SK-N-SH treated with all-trans-retinoic acid at 6 μM for 48 hours (cell line): Measurements from ENCODE around the gene SLC13A5.

Experiments
- ATAC-seq: fragments of 200-7000 bp; cut with Tn5 transposase; 3 replicates; pipeline ENCODE4 v1.9.1; 2020; ENCODE audit warnings: mild to moderate bottlenecking, moderate library complexity
- ARNTL ChIP-seq: fragments of 450-650 bp; formaldehyde crosslinking; IDR thresholded peaks from 2 replicates; pipeline ENCODE4 v1.5.0; 2020; ENCODE audit warnings: low read depth, mild to moderate bottlenecking, moderate library complexity, borderline replicate concordance
- BACH2 ChIP-seq: fragments of 250-450 bp; sonication (Bioruptor Pico); IDR thresholded peaks from 2 replicates; pipeline ENCODE4 v1.9.0; 2021; ENCODE audit warnings: mild to moderate bottlenecking, borderline replicate concordance
- CSDC2 ChIP-seq: fragments of 250-450 bp; sonication (Bioruptor Pico); IDR thresholded peaks from 2 replicates; pipeline ENCODE4 v1.5.0; 2020; ENCODE audit warnings: mild to moderate bottlenecking, moderate library complexity
- GLIS3 ChIP-seq: fragments of 250-450 bp; sonication (Bioruptor Pico); IDR thresholded peaks from 2 replicates; pipeline ENCODE4 v1.5.0; 2020; ENCODE audit warnings: mild to moderate bottlenecking, moderate library complexity
- ISL1 ChIP-seq: fragments of 250-450 bp; sonication (Bioruptor Pico); IDR thresholded peaks from 2 replicates; pipeline ENCODE4 v2.1.2; 2022; ENCODE audit warnings: mild to moderate bottlenecking, moderate library complexity
- OSR1 ChIP-seq: fragments of 250-450 bp; sonication (Bioruptor Pico); IDR thresholded peaks from 2 replicates; pipeline ENCODE4 v1.8.0; 2022; ENCODE audit warnings: moderate library complexity, mild to moderate bottlenecking, inconsistent platforms
- PPARA ChIP-seq: fragments of 250-450 bp; sonication (Bioruptor Pico); IDR thresholded peaks from 2 replicates; pipeline ENCODE4 v1.5.0; 2020; ENCODE audit warnings: mild to moderate bottlenecking, borderline replicate concordance
- RARB ChIP-seq: fragments of 250-450 bp; sonication (Bioruptor Pico); IDR thresholded peaks from 2 replicates; pipeline ENCODE4 v1.8.0; 2021; ENCODE audit warnings: mild to moderate bottlenecking, moderate library complexity
- SNAI2 ChIP-seq: fragments of 250-450 bp; sonication (Bioruptor Pico); IDR thresholded peaks from 2 replicates; pipeline ENCODE4 v1.5.0; 2020; ENCODE audit warnings: mild to moderate bottlenecking, moderate library complexity
- TCF4 ChIP-seq: fragments of 250-450 bp; sonication (Bioruptor Pico); IDR thresholded peaks from 2 replicates; pipeline ENCODE4 v1.8.0; 2021; ENCODE audit warnings: mild to moderate bottlenecking, moderate library complexity, borderline replicate concordance
- TOX ChIP-seq: fragments of 250-450 bp; sonication (Bioruptor Pico); IDR thresholded peaks from 2 replicates; pipeline ENCODE4 v1.8.0; 2021; ENCODE audit warnings: mild to moderate bottlenecking, moderate library complexity, borderline replicate concordance
- ZC3H10 ChIP-seq: fragments of 250-450 bp; sonication (Bioruptor Pico); IDR thresholded peaks from 2 replicates; pipeline ENCODE4 v1.5.1; 2021; ENCODE audit warnings: mild to moderate bottlenecking, moderate library complexity
- ZFP30 ChIP-seq: fragments of 450-650 bp; formaldehyde crosslinking; IDR thresholded peaks from 2 replicates; pipeline ENCODE4 v1.5.0; 2022; ENCODE audit warnings: mild to moderate bottlenecking, moderate library complexity
- ZNF70 ChIP-seq: fragments of 450-650 bp; formaldehyde crosslinking; IDR thresholded peaks from 2 replicates; pipeline ENCODE4 v1.5.0; 2020; ENCODE audit warnings: mild to moderate bottlenecking, moderate library complexity
- TF ChIP-seq, protein P1 (sequence below): fragments of 250-450 bp; sonication (Bioruptor Pico); IDR thresholded peaks from 2 replicates; pipeline ENCODE4 v1.5.1; 2020; ENCODE audit warnings: low read depth, mild to moderate bottlenecking, moderate library complexity
- TF ChIP-seq, protein P2 (sequence below): fragments of 250-450 bp; sonication (Bioruptor Pico); IDR thresholded peaks from 2 replicates; pipeline ENCODE4 v1.5.0; 2020; ENCODE audit warnings: mild to moderate bottlenecking, moderate library complexity
- TF ChIP-seq, protein P3 (sequence below): fragments of 250-450 bp; sonication (Bioruptor Pico); IDR thresholded peaks from 2 replicates; pipeline ENCODE4 v1.5.1; 2021; ENCODE audit warnings: mild to moderate bottlenecking, moderate library complexity
- TF ChIP-seq, protein P4 (sequence below): fragments of 250-450 bp; sonication (Bioruptor Pico); IDR thresholded peaks from 2 replicates; pipeline ENCODE4 v1.8.0; 2021; ENCODE audit warnings: low read depth, mild to moderate bottlenecking, moderate library complexity, borderline replicate concordance
- TF ChIP-seq, protein P5 (sequence below): fragments of 250-450 bp; sonication (Bioruptor Pico); IDR thresholded peaks from 2 replicates; pipeline ENCODE4 v1.8.0; 2020; ENCODE audit warnings: mild to moderate bottlenecking, moderate library complexity, borderline replicate concordance

Gene SLC13A5

DNA sequence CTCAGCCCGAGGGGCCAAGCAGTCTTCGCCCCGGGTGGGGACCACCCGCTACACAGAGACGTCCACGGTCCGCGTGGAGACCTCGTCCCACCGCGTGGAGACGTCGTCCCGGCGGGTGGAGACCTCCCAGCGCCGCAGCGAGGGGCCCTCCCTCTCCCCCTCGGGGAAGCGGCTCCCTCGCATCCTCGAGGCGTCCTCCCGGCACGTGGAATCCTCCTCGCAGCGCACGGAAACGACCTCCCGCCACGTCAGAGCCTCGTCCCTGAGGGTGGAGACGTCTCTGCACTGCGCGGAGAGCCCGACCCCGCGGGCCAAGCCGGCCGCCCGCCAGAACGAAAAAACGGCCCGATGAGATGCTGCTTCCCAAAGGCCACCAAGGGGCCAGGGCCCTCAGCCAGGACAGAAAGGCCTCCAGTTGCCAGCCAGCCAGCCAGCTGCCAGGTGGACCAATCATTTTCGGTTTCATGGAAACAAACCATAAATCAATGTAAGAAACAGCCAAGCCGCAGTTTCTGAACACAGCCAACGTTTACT is 61.2 kb downstream of the SLC13A5 start:
- ATAC-seq = peak; percentile 2; the same call in 1 of the 3 replicates

DNA sequence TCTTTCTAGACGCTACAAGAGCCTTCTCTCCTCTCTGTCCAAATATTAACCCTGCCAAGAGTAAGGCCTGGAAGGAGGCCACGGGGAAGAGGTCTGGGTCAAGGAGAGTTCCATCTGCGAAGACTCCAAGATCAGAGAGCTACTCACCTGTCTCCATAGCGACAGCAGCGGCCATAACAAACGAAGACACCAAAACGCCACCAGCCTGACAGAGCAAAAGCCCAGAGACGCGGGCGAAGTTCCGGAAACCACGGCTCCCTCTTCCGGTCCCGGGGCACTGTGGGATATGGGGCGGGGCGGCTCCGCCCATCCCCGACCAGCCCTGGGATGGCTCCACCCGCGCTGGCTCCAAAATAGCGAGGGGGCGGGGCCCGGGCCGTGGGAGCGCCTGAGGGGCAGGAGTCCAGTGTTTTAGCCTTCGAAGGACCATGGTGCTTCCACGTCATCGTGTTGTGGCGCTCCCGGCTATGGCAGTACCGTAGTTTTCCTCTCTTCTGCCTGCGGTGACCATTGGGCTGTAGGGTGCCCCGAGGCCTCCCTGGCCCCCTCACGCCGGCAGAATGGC is 61.7 kb downstream of the SLC13A5 start, which contains the start of the genes C17orf100 and MED31:
C17orf100 (plus strand) TSS at position 409 of the 565 bp plus-strand sequence; CDS start at position 561, 152 bp downstream.
MED31 (minus strand) TSS at position 252 of the 565 bp plus-strand sequence; CDS start at position 175, 77 bp downstream.
- peak; percentile 98 for ATAC-seq

More for the DNA sequence above, 61.2 kb downstream of the SLC13A5 start:
- TF ChIP-seq SNAI2 (CRISPR knock-in tag) (no peak), GLIS3 (CRISPR knock-in tag) (no peak), ZNF70 (no peak), BACH2 (CRISPR knock-in tag) (no peak), OSR1 (no peak), ISL1 (no peak), ARNTL (CRISPR knock-in tag) (no peak), TCF4 (CRISPR knock-in tag) (no peak)
- TF ChIP-seq, protein P1, sequence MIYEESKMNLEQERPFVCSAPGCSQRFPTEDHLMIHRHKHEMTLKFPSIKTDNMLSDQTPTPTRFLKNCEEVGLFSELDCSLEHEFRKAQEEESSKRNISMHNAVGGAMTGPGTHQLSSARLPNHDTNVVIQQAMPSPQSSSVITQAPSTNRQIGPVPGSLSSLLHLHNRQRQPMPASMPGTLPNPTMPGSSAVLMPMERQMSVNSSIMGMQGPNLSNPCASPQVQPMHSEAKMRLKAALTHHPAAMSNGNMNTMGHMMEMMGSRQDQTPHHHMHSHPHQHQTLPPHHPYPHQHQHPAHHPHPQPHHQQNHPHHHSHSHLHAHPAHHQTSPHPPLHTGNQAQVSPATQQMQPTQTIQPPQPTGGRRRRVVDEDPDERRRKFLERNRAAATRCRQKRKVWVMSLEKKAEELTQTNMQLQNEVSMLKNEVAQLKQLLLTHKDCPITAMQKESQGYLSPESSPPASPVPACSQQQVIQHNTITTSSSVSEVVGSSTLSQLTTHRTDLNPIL (CRISPR knock-in tag) = no peak
- TF ChIP-seq, protein P2, sequence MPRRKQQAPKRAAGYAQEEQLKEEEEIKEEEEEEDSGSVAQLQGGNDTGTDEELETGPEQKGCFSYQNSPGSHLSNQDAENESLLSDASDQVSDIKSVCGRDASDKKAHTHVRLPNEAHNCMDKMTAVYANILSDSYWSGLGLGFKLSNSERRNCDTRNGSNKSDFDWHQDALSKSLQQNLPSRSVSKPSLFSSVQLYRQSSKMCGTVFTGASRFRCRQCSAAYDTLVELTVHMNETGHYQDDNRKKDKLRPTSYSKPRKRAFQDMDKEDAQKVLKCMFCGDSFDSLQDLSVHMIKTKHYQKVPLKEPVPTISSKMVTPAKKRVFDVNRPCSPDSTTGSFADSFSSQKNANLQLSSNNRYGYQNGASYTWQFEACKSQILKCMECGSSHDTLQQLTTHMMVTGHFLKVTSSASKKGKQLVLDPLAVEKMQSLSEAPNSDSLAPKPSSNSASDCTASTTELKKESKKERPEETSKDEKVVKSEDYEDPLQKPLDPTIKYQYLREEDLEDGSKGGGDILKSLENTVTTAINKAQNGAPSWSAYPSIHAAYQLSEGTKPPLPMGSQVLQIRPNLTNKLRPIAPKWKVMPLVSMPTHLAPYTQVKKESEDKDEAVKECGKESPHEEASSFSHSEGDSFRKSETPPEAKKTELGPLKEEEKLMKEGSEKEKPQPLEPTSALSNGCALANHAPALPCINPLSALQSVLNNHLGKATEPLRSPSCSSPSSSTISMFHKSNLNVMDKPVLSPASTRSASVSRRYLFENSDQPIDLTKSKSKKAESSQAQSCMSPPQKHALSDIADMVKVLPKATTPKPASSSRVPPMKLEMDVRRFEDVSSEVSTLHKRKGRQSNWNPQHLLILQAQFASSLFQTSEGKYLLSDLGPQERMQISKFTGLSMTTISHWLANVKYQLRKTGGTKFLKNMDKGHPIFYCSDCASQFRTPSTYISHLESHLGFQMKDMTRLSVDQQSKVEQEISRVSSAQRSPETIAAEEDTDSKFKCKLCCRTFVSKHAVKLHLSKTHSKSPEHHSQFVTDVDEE (CRISPR knock-in tag) = no peak

DNA sequence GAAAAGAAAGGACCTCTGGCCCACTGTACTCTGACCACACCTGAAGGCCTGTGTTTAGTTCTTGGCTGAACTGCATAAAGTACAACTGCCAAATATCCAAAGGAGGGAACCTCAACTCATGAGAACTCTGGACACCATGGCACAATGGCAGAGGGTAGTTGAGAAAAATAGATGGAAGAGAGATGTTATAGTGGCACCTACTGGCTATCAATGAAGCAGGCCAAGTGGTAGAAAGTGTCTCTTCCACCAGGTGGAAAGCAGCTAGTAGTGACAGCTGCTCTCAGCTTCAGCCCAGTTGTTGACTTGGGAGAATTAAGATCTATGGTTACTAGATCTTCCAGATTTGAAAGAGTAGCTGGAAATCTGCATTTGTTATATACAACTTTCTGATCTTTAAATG is 65.0 kb downstream of the SLC13A5 start:
- no peak for TF ChIP-seq OSR1
- TF ChIP-seq TCF4 (CRISPR knock-in tag) = no peak
- TF ChIP-seq ZC3H10 (CRISPR knock-in tag) = no peak
- no peak for TF ChIP-seq ZNF70
- no peak for TF ChIP-seq RARB (CRISPR knock-in tag)
- no peak for TF ChIP-seq BACH2 (CRISPR knock-in tag)
- no peak for TF ChIP-seq SNAI2 (CRISPR knock-in tag)
- TF ChIP-seq, protein P3, sequence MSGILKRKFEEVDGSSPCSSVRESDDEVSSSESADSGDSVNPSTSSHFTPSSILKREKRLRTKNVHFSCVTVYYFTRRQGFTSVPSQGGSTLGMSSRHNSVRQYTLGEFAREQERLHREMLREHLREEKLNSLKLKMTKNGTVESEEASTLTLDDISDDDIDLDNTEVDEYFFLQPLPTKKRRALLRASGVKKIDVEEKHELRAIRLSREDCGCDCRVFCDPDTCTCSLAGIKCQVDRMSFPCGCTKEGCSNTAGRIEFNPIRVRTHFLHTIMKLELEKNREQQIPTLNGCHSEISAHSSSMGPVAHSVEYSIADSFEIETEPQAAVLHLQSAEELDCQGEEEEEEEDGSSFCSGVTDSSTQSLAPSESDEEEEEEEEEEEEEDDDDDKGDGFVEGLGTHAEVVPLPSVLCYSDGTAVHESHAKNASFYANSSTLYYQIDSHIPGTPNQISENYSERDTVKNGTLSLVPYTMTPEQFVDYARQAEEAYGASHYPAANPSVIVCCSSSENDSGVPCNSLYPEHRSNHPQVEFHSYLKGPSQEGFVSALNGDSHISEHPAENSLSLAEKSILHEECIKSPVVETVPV (CRISPR knock-in tag) = no peak
- TF ChIP-seq, protein P4, sequence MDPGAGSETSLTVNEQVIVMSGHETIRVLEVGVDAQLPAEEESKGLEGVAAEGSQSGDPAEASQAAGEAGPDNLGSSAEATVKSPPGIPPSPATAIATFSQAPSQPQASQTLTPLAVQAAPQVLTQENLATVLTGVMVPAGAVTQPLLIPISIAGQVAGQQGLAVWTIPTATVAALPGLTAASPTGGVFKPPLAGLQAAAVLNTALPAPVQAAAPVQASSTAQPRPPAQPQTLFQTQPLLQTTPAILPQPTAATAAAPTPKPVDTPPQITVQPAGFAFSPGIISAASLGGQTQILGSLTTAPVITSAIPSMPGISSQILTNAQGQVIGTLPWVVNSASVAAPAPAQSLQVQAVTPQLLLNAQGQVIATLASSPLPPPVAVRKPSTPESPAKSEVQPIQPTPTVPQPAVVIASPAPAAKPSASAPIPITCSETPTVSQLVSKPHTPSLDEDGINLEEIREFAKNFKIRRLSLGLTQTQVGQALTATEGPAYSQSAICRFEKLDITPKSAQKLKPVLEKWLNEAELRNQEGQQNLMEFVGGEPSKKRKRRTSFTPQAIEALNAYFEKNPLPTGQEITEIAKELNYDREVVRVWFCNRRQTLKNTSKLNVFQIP (CRISPR knock-in tag) = no peak
- TF ChIP-seq, protein P2 (CRISPR knock-in tag) = no peak
- no peak for TF ChIP-seq PPARA
- TF ChIP-seq CSDC2 (CRISPR knock-in tag) = no peak
- TF ChIP-seq ARNTL (CRISPR knock-in tag) = no peak
- TF ChIP-seq ZFP30 (CRISPR knock-in tag) = no peak
- TF ChIP-seq, protein P5, sequence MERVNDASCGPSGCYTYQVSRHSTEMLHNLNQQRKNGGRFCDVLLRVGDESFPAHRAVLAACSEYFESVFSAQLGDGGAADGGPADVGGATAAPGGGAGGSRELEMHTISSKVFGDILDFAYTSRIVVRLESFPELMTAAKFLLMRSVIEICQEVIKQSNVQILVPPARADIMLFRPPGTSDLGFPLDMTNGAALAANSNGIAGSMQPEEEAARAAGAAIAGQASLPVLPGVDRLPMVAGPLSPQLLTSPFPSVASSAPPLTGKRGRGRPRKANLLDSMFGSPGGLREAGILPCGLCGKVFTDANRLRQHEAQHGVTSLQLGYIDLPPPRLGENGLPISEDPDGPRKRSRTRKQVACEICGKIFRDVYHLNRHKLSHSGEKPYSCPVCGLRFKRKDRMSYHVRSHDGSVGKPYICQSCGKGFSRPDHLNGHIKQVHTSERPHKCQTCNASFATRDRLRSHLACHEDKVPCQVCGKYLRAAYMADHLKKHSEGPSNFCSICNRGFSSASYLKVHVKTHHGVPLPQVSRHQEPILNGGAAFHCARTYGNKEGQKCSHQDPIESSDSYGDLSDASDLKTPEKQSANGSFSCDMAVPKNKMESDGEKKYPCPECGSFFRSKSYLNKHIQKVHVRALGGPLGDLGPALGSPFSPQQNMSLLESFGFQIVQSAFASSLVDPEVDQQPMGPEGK (CRISPR knock-in tag) = no peak
- no peak for ATAC-seq

More for the DNA sequence above, 61.7 kb downstream of the SLC13A5 start, which contains the start of the genes C17orf100 and MED31:
- TF ChIP-seq, protein P1 (CRISPR knock-in tag) = no peak
- TF ChIP-seq ZC3H10 (CRISPR knock-in tag) (no peak), CSDC2 (CRISPR knock-in tag) (no peak), TOX (CRISPR knock-in tag) (no peak), GLIS3 (CRISPR knock-in tag) (no peak)
- TF ChIP-seq, all 23 proteins: peak for 0
